Measurements from ENCODE around the gene RPS2. TPM values are rescaled to one million over a fixed set of nuclear protein-coding genes. Genes with fewer than 3 reads are reported as not detected.

The RPS2 gene
- total and polyA plus RNA-seq, 2 of the 8 experiments (the other 6 are each of a cell fraction or from before 2014, with no cell fraction given): 4,042 to 16,783 TPM

DNA sequence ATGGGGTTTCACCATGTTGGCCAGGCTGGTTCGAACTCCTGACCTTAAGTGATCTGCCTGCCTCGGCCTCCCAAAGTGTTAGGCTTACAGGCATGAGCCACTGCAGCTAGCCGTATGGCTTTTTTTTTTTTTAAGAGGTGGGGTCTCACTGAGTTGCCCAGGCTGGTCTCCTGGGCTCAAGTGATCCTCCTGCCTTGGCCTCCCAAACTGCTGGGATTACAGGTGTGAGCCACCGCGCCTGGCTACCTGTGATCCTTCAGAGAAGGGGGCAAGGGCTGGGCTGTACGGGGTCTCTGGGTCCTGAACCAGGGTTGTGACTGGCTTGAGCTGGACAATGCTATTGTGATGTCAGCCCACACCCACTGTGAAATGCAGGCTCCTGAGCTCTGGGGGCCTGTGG, 1.8 kb upstream of the RPS2 start, which contains the start of gene RNF151:
Gene RNF151, plus strand, starts transcription at position 397 of the 400 bp plus-strand sequence. CDS start 26 bp downstream, outside the sequence.
- Histone ChIP-seq H4K91ac (replicated peaks; ENCODE audit: insufficient read length, low read length) (no peak within 1 kb of the TSS), H3K4me2 (ENCODE audit: insufficient read depth in 1 of 2, low read depth in 2 of 2, low read length in 2 of 2) (peak within 1 kb of the TSS; percentile 86 to 98), H3K27ac (ENCODE audit: low read depth, low read length) (no peak within 1 kb of the TSS), H3K14ac (ENCODE audit: insufficient read length) (no peak within 1 kb of the TSS), H3K79me2 (ENCODE audit: control insufficient read depth in 1 of 2, insufficient read depth in 2 of 2, low read length in 2 of 2) (peaks cover 10 to 30% of the 10 kb centered on the region in 2 experiments), H3K79me1 (ENCODE audit: low read depth, low read length) (peaks cover 13% of the 10 kb centered on the region), H3K4ac (replicated peaks; ENCODE audit: insufficient read length, low read depth, low read length) (no peak within 1 kb of the TSS), H3K4me1 (replicated peaks in 1 of 4; ENCODE audit: control insufficient read depth in 3 of 4, insufficient read depth in 4 of 4, low read length in 3 of 4) (peaks cover 0 to 16% (median 5%) of the 10 kb centered on the region in 4 experiments; a peak in 5 of 7 replicates), H3K18ac (ENCODE audit: extremely low read depth, low read length) (no peak within 1 kb of the TSS), H3K27me3 (replicated peaks in 1 of 4; ENCODE audit: control insufficient read depth in 3 of 4, extremely low read depth in 1 of 4, insufficient read depth in 3 of 4, low read length in 3 of 4) (no peaks in the 10 kb centered on the region), H3K36me3 (ENCODE audit: control insufficient read depth in 2 of 4, insufficient read depth in 4 of 4, low read length in 3 of 4) (peaks cover 17 to 28% (median 24%) of the 10 kb centered on the region in 4 experiments), H4K20me1 (replicated peaks in 1 of 2; ENCODE audit: control insufficient read depth in 1 of 2, insufficient read depth in 2 of 2, low read length in 2 of 2) (peaks cover 12 to 15% of the 10 kb centered on the region in 2 experiments), H3K56ac (replicated peaks; ENCODE audit: insufficient read length, low read depth, low read length) (no peak within 1 kb of the TSS), H2AFZ (ENCODE audit: low read length) (no peak within 1 kb of the TSS), H2BK120ac (replicated peaks; ENCODE audit: low read depth, low read length) (no peak within 1 kb of the TSS), H4K5ac (ENCODE audit: insufficient read length, low read depth, low read length) (no peak within 1 kb of the TSS), H3K4me3 (ENCODE audit: extremely low read depth in 1 of 4, insufficient read depth in 2 of 4, low read depth in 3 of 4, low read length in 4 of 4) (peak within 1 kb of the TSS; percentile 98 to 99 (median 98)), H2BK12ac (ENCODE audit: low read depth, low read length) (no peak within 1 kb of the TSS), H3K9ac (replicated peaks in 1 of 4; ENCODE audit: extremely low read depth in 1 of 4, low read depth in 3 of 4, low read length in 3 of 4) (peak within 1 kb of the TSS in 3 of 4 experiments; percentile 73 to 97 (median 90); a peak in 3 of 7 replicates), H2BK5ac (ENCODE audit: low read depth, low read length) (no peak within 1 kb of the TSS), H3K9me3 (ENCODE audit: insufficient read depth in 2 of 2, low read depth in 1 of 2, low read length in 1 of 2) (no peaks in the 10 kb centered on the region), H2AK5ac (ENCODE audit: low read depth, low read length) (no peak within 1 kb of the TSS), H4K8ac (ENCODE audit: extremely low read depth, insufficient read depth, low read length) (peak within 1 kb of the TSS; percentile 20; the same call in 1 of the 2 replicates), H2BK20ac (ENCODE audit: low read length) (no peak within 1 kb of the TSS), H3K23ac (ENCODE audit: insufficient read length) (no peak within 1 kb of the TSS), H3K23me2 (ENCODE audit: low read depth, low read length) (peaks cover 18% of the 10 kb centered on the region), H2BK15ac (ENCODE audit: low read length) (no peak within 1 kb of the TSS)
- 92% methylated on average over 6 of the region's 6 CpGs; no CpG with 5 or more reads in 1 of the 2 experiments for WGBS, 2 experiments (ENCODE audit: extremely low coverage in 1 of 2, insufficient coverage in 1 of 2, insufficient read length in 1 of 2, insufficient replicate concordance in 2 of 2, low coverage in 1 of 2, low lambda C conversion rate in 2 of 2, missing lambda C conversion rate in 1 of 2)
- FAIRE-seq: no peak
- no peak for DNase-seq (ENCODE audit: low read depth in 1 of 2, low spot score in 2 of 2)
- TF ChIP-seq, protein P1, sequence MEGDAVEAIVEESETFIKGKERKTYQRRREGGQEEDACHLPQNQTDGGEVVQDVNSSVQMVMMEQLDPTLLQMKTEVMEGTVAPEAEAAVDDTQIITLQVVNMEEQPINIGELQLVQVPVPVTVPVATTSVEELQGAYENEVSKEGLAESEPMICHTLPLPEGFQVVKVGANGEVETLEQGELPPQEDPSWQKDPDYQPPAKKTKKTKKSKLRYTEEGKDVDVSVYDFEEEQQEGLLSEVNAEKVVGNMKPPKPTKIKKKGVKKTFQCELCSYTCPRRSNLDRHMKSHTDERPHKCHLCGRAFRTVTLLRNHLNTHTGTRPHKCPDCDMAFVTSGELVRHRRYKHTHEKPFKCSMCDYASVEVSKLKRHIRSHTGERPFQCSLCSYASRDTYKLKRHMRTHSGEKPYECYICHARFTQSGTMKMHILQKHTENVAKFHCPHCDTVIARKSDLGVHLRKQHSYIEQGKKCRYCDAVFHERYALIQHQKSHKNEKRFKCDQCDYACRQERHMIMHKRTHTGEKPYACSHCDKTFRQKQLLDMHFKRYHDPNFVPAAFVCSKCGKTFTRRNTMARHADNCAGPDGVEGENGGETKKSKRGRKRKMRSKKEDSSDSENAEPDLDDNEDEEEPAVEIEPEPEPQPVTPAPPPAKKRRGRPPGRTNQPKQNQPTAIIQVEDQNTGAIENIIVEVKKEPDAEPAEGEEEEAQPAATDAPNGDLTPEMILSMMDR (IDR thresholded peaks at IDR 0.05; ENCODE audit: control extremely low read depth in 1 of 3, insufficient read depth in 1 of 3, low read depth in 1 of 3, low read length in 3 of 3): no peak
- no peak for TF ChIP-seq SP2 (IDR thresholded peaks at IDR 0.05; ENCODE audit: low read length)
- no peak for TF ChIP-seq TAF1 (IDR thresholded peaks at IDR 0.05; ENCODE audit: low read depth, low read length)
- no peak for TF ChIP-seq ASH2L (IDR thresholded peaks at IDR 0.05; ENCODE audit: low read length)
- TF ChIP-seq, protein P2, sequence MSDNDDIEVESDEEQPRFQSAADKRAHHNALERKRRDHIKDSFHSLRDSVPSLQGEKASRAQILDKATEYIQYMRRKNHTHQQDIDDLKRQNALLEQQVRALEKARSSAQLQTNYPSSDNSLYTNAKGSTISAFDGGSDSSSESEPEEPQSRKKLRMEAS (IDR thresholded peaks at IDR 0.05): no peak
- no peak for TF ChIP-seq EGR1 (IDR thresholded peaks at IDR 0.05; ENCODE audit: borderline replicate concordance, low read depth, low read length)
- TF ChIP-seq RFX5 (IDR thresholded peaks at IDR 0.05; ENCODE audit: borderline replicate concordance, low read depth, low read length): no peak
- ChIA-PET POLR2A (ENCODE audit: partially characterized antibody) (interaction anchor here (0.7 to 19.8 kb wide), 18 partner anchors 8 to 818 kb away, joined by 3 to 736 read pairs (median 16); partner anchors contain the start of genes EME2, FAHD1, GFER and HAGH), CTCF (ENCODE audit: partially characterized antibody) (interaction anchor here (0.6 to 3.0 kb wide), 8 partner anchors 13 to 1899 kb away, joined by 3 to 9 read pairs (median 5); no protein-coding TSS in a partner anchor)

Data from H1 (cell line).